ENCODE results near the gene OR10H2.
"Not testable (repeated sequence)": the region's sequence is repeated elsewhere in the genome, so short reads cannot be mapped to it uniquely, and the experiment has no call there.

The OR10H2 gene

DNA sequence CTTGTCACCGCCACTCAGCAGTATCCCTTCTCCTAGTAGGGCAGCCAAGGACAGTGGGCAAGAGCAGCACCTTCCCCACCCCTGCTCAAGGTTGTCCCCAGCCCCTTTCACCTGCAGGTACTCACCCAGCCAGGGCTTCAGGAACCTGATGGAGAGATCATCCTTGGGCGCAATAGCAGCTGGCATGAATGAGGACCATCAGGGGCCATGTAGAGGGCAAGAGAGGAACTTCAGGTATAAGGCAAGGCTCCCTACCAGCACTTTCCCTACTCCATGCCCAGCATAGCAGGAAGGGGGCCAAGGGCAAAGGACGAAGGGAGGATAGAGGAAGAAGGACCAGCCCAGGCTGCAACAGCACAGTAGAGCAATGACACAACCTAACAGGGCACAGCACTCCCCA lies 46.3 kb downstream of the OR10H2 start:
- not testable (repeated sequence) for DNase-seq

GRCh38 chr19:15775249-15775648 lies 47.4 kb downstream of the OR10H2 start:
- DNase-seq: no peak

- DNase-seq: no peak
Measured at GRCh38 chr19:15776264-15776663, 48.4 kb downstream of the OR10H2 start.

DNA sequence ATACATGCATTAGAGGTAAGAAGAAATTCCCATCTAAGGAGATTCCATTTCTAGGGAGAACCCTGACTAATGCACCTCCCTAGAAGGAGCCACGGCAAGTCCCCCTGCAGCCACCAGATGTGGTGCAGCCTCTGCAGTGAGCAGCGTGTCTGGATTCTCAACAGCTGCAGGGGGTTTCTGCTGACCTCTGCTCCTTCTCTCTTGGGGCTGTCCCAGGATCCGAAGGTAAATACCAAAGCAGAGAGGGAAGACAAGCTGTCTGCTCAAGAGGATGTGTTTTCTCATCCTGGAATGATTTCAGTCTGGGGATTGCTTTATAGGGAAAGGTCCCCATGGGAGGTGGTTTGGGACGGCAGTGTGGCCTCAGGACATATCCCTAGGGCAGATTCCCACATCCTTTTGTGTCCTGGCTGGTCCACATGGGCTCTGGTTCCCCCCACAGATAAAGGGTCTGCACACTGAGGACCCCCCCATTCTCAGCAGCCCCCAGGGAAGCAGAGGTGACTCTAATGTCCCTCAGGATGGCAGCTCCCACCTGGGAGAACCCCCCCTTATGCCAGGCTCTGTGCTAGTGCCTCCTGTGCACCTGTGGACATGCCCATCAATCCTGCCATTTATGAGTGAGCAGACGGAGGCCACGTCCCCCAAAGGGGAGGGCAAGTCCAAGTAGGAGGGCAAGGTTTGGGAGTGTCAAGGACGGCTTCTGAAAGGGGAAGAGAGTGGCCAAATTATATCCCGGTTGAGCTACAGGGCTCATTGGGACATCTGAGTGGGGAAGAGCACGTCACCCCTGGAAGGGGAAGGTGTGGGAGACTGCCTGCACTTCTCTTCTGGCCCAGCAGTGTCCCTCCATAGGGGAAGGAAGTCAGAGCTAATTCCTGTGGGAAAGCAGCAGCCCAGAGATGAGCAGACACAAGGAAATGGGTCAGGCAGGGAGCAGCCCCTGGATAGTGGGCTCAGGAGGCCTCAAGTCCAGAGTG lies 49.5 kb downstream of the OR10H2 start:
- no peak for DNase-seq
